ES-I3 (cell line): ENCODE data around the gene COL16A1.

ENCODE experiments used
- H3K36me3 ChIP-seq: 2 replicates; pipeline ENCODE4 v1.6.1; 2013; ENCODE audit warnings: mild to moderate bottlenecking, low read length, control low read depth, moderate library complexity; ENCODE audit not compliant: insufficient read depth
- H3K4me1 ChIP-seq: 2 replicates; pipeline ENCODE4 v1.6.1; 2013; ENCODE audit warnings: mild to moderate bottlenecking, control low read depth, low read length; ENCODE audit not compliant: insufficient read depth
- H3K9ac ChIP-seq: 2 replicates; pipeline ENCODE4 v1.6.1; 2013; ENCODE audit warnings: low read depth, mild to moderate bottlenecking, low read length, moderate library complexity
- H3K9me3 ChIP-seq: 2 replicates; pipeline ENCODE4 v1.6.1; 2013; ENCODE audit warnings: mild to moderate bottlenecking, low read length, moderate library complexity; ENCODE audit not compliant: control insufficient read depth, insufficient read depth

COL16A1 gene

DNA sequence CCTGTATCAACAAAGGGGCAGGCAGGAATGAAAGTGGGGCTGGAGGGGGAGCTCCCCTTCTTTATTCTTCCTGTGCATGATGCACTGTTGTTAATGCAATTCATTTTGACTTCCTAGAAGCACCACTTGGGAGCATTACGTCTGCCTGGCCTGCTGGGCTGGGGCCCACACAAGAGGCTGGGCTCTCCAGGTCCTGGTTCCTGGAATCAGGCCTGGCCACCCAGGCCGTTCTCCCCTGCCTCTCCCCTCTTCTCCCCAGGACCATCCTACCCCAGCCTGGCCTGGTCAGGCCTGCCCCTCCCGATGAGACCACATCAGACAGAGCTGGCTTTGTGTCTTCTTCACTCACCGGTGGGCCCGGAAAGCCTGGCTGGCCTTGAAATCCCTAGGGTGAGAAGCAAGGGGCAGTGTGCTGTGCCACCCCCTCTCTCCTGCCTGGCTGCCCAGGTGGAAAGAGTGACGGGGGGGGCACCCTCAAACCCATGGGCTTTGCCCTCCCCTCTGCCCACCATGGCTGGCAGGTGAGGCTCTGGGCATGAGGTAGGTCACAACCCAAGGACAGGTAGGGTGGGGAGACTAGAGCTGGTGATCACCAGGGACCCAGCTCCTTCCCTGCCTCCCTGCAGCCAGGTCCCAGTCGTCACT is 38.5 kb downstream of the COL16A1 start:
- H3K9ac ChIP-seq: no peak overlapping the region
- no peaks in the 10 kb centered on the region for H3K9me3 ChIP-seq
- no peaks in the 10 kb centered on the region for H3K36me3 ChIP-seq
- no peaks in the 10 kb centered on the region; the same call in 1 of the 2 replicates for H3K4me1 ChIP-seq

DNA sequence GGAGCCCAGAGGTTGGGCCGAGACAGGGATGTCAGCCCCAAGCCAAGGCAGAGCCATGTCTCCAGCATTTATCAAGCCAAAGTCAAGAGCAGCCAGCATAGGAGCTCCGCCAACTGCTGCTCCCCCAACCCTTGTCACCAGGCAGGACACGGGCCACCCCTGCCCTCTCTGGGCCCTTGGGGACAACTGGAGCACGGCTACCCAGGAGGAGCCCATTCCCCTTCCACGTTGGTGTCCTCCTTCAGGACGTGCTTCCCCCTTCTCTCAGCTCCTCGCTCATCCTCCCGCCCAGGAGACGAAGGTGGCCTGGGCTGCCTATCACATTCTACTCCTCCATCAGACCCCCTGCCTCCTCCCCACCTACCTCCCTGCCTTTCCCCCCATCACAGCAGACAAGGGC is 39.3 kb downstream of the COL16A1 start:
- Histone ChIP-seq H3K9me3 (no peaks in the 10 kb centered on the region), H3K36me3 (no peaks in the 10 kb centered on the region), H3K9ac (no peak overlapping the region), H3K4me1 (no peaks in the 10 kb centered on the region; the same call in 1 of the 2 replicates)

DNA sequence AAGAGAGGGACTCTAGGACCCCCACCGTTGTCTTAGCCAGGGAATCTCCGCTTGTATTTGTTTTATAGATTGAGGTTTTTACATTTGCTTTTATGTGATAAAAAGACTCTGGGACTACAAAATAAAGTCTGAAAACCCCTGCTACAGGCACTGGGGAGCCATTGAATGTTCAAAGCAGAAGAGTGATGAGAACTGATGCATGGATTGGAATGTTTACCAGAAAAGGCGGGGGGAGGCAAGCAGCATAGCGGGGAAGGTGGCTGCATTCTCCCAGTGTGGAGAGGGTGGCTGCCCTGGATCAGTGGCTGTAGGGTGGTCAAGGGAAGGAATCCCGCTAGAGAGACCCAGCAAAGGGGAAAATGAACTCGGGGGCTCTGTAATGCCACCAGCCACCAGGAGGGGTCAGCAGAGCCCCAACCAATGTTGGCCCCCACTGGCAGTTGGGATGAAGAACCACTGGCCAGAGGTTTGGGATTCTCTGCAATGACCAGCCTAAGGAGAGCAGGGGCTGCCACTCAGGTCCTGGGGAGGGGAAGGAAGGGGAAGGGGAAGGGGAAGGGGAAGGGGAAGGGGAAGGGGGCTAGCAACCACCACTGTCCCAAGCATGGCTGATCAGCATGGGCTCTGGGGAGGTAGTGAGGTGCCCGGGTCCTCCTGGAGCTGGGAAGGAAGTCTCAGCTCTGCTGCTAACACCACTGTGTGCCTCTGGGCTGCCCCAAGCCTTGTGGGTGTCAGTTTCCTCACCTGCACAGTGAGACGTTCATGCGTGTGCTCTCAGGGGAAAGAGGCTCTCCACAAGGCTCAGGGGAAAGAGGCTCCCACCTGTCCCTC is 40.0 kb downstream of the COL16A1 start:
- Histone ChIP-seq H3K4me1 (no peaks in the 10 kb centered on the region; the same call in 1 of the 2 replicates), H3K9me3 (no peaks in the 10 kb centered on the region)

DNA sequence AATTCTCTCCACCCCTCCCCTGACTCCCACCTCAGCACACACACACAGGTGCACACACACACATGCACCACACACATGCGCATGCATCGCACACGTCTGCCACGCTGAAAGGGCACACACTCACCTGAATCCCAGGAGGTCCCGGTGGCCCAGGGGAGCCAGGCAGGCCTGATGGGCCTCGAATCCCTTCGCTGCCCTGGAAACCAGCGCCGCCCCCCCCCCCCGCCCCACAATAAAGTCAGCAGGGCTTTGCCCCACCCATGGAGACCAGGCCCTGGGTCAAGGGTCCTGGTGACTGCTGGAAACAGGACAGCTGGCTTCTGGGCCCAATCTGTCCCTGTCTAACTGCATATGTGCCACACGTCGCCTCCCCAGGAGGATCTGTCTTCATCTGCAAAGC is 41.4 kb downstream of the COL16A1 start:
- no peaks in the 10 kb centered on the region; the same call in 1 of the 2 replicates for H3K4me1 ChIP-seq
- H3K9ac ChIP-seq: no peak overlapping the region
- no peaks in the 10 kb centered on the region for H3K36me3 ChIP-seq
- H3K9me3 ChIP-seq: no peaks in the 10 kb centered on the region

More for the DNA sequence above, 40.0 kb downstream of the COL16A1 start:
- no peaks in the 10 kb centered on the region for H3K36me3 ChIP-seq
- H3K9ac ChIP-seq: no peak overlapping the region

DNA sequence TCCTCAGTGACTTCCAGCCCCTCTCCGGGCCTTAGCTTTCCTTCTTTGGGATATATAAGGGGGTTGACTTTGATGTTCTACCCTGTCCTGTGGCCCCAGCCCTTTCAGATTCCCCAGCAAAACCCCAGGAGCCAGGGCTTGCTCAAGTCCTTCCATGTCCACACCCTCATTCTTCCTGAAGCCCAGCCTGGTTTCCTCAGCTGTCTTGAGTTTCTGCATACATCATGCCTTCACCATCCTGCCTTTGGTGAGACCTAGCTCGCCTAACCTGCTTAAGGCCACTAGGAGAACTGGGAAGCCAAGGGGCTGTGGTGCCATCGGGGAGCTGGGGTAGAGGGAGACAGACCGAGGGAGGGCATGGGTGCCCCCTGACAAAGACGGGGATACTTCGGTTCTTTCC is 42.0 kb downstream of the COL16A1 start:
- no peaks in the 10 kb centered on the region; the same call in 1 of the 2 replicates for H3K4me1 ChIP-seq
- no peaks in the 10 kb centered on the region for H3K36me3 ChIP-seq
- no peaks in the 10 kb centered on the region for H3K9me3 ChIP-seq
- no peak overlapping the region for H3K9ac ChIP-seq

DNA sequence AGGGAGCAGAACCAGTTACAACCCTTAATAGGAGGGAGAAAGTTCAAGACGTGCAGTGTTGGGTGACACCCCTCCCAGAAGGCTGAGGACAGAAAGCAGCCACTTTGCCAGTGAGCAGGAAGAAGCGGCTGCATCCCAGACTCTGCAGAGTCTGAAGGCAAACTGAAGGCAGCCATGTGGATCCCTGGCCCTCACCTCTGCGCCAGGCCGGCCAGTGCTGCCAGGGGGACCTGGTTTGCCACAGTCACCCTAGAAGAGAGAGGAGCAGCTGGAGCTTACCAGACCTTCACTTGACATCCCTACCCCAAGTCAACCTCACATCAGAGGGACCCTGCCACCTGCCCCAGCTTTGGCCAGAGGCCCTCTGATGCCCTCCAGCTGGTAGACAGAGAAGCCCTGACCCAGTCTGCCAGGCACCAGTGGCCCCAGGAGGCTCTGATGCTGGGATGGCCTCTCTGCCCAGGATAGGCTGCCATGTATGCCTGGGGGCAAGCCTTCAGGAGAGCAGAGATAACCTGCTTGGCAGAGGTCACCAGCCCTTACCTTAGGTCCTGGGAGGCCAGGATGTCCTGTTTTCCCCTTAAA is 42.9 kb downstream of the COL16A1 start:
- H3K4me1 ChIP-seq: no peaks in the 10 kb centered on the region
- H3K9ac ChIP-seq: no peak overlapping the region
- H3K9me3 ChIP-seq: no peaks in the 10 kb centered on the region
- no peaks in the 10 kb centered on the region for H3K36me3 ChIP-seq

DNA sequence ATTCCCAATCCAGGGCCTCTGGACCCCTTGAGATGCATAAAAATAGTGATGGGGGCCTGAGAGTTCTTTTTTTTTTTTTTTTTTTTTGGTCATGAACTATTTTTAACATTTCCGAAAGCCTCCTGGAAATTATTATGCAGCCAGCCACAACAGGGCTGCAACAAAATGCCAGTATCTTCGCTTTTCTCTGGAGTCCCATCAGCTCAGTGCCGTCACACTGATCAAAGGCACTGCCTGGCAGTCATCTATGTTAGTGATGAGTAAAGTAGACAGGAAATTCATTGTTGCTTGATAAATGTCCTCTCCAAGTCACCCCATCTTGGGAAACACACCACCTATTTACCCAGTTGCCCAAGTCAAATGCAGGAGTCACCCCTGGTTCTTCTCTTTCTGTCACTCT is 43.9 kb downstream of the COL16A1 start:
- Histone ChIP-seq H3K36me3 (no peaks in the 10 kb centered on the region), H3K9me3 (no peaks in the 10 kb centered on the region), H3K4me1 (no peaks in the 10 kb centered on the region), H3K9ac (no peak overlapping the region)

DNA sequence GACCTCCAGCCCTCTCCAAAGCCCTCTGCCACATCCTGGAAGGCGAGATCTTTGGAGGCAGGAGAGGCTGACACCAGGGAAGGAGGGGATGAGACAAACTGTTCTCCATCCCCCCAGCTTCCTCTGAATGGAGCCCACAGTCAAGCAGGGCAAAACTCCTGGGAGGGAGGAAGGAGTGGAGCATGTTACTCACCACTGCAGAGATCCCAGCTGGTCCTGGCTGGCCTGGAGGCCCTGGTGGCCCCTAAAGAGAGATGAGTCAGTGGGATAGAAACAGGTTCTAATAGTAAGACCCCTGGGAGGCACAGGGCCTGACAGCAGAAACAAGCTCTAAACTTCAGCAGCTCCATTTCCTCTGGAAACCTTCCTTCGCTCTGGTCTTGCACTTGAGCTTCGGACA is 45.1 kb downstream of the COL16A1 start:
- no peak overlapping the region for H3K9ac ChIP-seq
- H3K36me3 ChIP-seq: no peaks in the 10 kb centered on the region
- no peaks in the 10 kb centered on the region for H3K4me1 ChIP-seq
- H3K9me3 ChIP-seq: no peaks in the 10 kb centered on the region

DNA sequence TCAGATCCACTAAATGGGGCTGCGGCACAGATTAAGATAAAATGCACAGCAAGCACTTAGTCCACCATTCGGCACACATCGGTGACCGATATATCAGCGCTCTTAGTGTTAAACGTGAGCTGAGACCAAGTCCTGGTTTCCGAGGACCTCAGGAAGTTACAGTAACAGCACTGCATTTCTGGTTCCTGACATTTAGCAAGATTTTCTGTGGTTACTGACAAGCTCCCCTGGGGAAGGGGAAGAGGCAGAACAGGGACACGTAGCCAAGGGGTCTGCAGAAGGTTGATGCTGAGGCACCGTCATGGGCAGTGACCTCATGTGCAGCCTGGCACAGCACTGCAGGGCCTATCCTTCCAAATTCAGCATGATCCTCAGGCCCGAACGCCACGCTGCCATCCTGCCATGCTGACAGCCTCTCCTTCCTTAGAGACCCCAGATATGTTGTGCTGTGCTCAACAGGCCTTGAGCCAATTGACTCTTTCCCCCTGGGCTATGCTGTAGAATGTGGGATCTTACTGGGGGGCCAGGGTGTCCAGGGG is 45.8 kb downstream of the COL16A1 start:
- Histone ChIP-seq H3K36me3 (no peaks in the 10 kb centered on the region), H3K4me1 (no peaks in the 10 kb centered on the region), H3K9ac (no peak overlapping the region), H3K9me3 (no peaks in the 10 kb centered on the region)

DNA sequence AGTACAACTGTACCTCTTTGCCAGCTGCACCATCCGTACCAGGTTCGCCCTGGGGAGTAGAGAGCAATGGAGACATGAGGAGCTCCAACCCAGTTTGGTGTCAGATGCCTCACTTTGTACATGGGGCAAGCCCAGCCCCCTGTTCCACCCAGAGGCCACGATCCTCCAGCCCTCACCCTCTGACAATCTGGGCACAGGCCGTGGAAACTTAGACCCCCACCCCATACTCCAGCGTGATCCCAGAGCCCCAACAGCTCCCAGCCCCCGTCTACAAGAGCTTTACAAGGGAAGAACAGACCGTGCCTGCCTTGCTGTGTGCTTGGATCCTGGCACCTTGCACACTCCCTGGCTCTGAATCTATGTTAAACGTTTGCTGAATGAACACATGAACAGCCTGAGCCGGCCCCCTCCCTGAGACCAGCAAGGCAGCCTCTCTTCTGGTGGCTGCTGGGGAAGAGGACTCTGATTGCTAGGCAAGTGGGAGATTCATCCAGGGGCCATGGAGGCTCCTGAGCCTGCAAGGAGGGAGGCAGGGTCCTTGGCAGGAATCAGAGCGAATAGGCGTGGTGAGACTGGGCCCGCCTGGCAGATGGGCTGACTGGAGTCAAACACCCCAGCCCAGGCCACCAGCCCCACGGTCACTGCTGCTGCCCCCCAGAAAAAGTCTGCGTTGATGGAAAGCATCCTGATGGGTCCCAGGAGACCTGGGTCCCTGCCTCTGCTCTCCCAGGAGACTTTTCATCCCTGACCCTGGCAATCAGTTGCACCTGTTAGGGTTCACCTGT is 46.6 kb downstream of the COL16A1 start:
- no peaks in the 10 kb centered on the region for H3K9me3 ChIP-seq
- no peaks in the 10 kb centered on the region for H3K36me3 ChIP-seq
- no peaks in the 10 kb centered on the region for H3K4me1 ChIP-seq
- no peak overlapping the region for H3K9ac ChIP-seq

DNA sequence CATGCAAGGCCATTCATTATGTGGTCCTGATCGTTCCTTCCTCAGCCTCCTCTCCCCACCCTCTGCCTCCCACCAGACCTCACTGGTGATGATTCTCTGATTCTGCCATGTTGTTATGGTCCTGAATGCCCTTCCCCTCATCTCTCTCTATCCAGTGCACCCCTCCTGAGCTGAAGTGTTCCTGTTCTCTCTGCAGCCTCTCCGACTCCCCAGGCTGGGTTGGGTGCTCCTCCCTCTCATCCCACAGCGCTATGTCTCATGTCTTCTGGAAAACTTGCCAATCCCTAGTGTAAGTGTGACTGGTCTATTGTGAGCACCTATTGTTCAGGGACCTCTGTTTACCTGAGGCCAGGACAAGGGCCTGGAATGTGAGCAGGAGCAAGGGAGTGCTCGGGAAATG is 48.1 kb downstream of the COL16A1 start:
- no peaks in the 10 kb centered on the region for H3K9me3 ChIP-seq
- no peaks in the 10 kb centered on the region for H3K4me1 ChIP-seq
- H3K9ac ChIP-seq: no peak overlapping the region
- no peaks in the 10 kb centered on the region for H3K36me3 ChIP-seq

DNA sequence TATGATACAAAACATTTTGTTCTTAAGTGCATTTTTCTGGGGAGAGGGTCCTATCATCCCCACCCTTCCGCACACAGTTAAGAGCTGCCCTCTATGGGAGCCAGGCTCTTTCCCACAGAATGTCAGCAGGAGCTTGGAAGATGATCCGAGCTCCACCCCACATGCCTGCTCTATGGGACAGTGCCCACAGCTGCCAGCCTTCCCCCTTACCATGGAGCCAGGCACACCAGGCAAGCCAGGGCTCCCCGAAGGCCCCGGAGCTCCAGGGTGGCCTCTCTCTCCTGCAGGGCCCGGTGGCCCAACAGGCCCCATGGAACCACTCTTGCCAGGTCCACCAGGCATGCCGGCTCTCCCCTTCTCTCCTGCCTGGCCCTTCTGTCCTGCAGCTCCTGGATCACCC is 48.7 kb downstream of the COL16A1 start:
- H3K36me3 ChIP-seq: no peaks in the 10 kb centered on the region

DNA sequence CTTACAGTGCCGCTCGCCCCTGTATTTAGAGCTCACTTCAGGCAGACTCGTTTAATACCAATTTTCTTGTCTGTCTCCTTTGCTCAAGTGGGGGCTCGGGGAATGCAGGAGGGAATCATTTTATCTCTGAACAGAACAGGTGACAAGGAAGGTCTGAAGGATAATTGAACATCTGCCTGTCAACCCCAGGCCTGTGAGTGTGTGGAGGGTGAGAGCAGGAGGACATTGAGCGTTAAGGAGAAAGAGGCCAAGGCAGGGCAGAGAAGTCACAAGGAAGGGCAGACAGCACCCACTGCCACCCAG is 49.4 kb downstream of the COL16A1 start:
- H3K4me1 ChIP-seq: no peaks in the 10 kb centered on the region
- H3K9ac ChIP-seq: no peak overlapping the region
- no peaks in the 10 kb centered on the region for H3K9me3 ChIP-seq
- no peaks in the 10 kb centered on the region for H3K36me3 ChIP-seq

More for the DNA sequence above, 48.7 kb downstream of the COL16A1 start:
- no peaks in the 10 kb centered on the region for H3K9me3 ChIP-seq
- H3K4me1 ChIP-seq: no peaks in the 10 kb centered on the region
- no peak overlapping the region for H3K9ac ChIP-seq

DNA sequence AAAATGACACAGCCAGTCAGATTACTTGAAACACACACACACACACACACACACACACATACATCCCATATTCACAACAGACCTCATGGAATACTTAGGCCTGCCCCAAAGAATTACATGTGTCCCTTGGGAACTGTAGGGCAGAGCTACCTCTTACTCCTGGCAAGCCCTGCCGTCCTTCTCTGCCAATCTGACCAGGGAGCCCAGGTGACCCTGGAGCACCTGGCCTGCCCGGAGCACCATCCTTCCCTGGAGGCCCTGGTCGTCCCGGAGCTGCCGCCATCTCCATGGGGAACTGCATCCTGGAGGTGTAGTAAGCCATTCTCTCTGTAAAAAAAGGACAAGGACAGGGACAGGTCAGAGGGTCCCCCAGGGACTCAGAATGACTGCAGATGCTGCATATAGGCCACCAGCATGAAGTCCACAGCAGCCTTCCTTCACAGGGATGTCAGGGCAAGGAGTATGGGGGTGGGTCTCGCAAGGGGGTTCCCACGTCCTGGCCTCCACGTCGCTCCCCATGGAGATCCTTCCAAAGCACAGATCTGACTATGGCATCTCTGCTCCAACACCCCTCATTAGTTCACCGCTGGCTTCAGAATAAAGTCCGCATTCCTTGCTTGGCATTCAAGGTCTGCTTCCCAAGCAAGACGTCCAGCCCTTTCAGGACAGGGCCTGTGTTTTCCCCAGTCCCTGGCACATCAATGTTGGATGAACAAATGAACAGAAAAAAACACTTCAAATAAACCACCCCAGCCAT is 49.9 kb downstream of the COL16A1 start:
- H3K4me1 ChIP-seq: no peaks in the 10 kb centered on the region
- H3K9ac ChIP-seq: no peak overlapping the region
- no peaks in the 10 kb centered on the region for H3K36me3 ChIP-seq
- H3K9me3 ChIP-seq: no peaks in the 10 kb centered on the region
